RWPE1 (cell line): ENCODE results near the gene ST7.

ENCODE experiments used
- CTCF ChIA-PET: fragments of 350-600 bp; sonication (Branson Sonifier 250); formaldehyde crosslinking; extraction: SDS; loops from one replicate; lab custom pipeline; 2021; lab: Yijun Ruan, JAX
- POLR2A ChIA-PET: fragments of 400-600 bp; formaldehyde crosslinking; extraction: SDS; loops from one replicate; lab custom pipeline; 2020; ENCODE audit warnings: antibody characterized with exemption; ENCODE audit not compliant: low non-redundant PET; lab: Yijun Ruan, JAX
- DNase-seq: peaks from one replicate; pipeline ENCODE4 v3.0.0; 2012; ENCODE audit warnings: low spot score
- H3K27ac ChIP-seq: fragments of 450-650 bp; 2 replicates; pipeline ENCODE4 v1.5.1; 2017
- TF ChIP-seq, protein P1 (sequence below): fragments of 450-650 bp; conservative IDR thresholded peaks from 2 replicates; pipeline ENCODE4 v1.5.1; 2017; ENCODE audit warnings: low read depth, mild to moderate bottlenecking

The ST7 gene

GRCh38 chr7:117249696-117250095 is 296.4 kb downstream of the ST7 start:
- no peak for DNase-seq
- CTCF ChIA-PET: no interaction called here

DNA sequence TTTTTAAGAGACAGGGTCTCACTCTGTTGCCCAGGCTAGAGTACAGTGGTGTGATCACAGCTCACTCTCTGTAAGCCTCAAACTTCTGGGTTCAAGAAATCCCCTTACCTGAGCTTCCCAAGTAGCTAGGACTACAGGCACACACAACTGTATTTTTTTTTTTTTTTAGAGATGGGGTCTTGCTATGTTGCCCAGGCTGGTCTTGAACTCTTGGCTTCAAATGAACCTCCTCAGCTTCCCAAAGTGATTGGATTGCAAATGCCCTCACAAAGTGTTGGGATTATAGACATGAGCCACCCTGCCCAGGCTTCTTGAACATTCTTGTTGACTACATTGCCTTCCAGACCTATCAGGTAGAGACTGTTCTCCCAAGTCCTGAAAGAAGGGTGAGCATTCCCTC is 296.9 kb downstream of the ST7 start:
- ChIA-PET POLR2A (no interaction called here), CTCF (no interaction called here)
- H3K27ac ChIP-seq: no peak overlapping the region
- TF ChIP-seq, protein P1, sequence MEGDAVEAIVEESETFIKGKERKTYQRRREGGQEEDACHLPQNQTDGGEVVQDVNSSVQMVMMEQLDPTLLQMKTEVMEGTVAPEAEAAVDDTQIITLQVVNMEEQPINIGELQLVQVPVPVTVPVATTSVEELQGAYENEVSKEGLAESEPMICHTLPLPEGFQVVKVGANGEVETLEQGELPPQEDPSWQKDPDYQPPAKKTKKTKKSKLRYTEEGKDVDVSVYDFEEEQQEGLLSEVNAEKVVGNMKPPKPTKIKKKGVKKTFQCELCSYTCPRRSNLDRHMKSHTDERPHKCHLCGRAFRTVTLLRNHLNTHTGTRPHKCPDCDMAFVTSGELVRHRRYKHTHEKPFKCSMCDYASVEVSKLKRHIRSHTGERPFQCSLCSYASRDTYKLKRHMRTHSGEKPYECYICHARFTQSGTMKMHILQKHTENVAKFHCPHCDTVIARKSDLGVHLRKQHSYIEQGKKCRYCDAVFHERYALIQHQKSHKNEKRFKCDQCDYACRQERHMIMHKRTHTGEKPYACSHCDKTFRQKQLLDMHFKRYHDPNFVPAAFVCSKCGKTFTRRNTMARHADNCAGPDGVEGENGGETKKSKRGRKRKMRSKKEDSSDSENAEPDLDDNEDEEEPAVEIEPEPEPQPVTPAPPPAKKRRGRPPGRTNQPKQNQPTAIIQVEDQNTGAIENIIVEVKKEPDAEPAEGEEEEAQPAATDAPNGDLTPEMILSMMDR: no peak
- no peak for DNase-seq

More at GRCh38 chr7:117249696-117250095, 296.4 kb downstream of the ST7 start:
- POLR2A ChIA-PET: no interaction called here
- TF ChIP-seq, protein P1: no peak
- no peak overlapping the region for H3K27ac ChIP-seq

GRCh38 chr7:117250801-117251200 is 297.5 kb downstream of the ST7 start:
- no peak for DNase-seq
- TF ChIP-seq, protein P1: no peak
- ChIA-PET POLR2A (no interaction called here), CTCF (no interaction called here)
- H3K27ac ChIP-seq: no peak overlapping the region

- H3K27ac ChIP-seq: no peak overlapping the region
- ChIA-PET POLR2A (no interaction called here), CTCF (interaction anchor here (0.6 kb wide), 1 partner anchor 1140 kb away, joined by 3 read pairs; no protein-coding TSS in a partner anchor)
- DNase-seq: no peak
- TF ChIP-seq, protein P1: no peak
Observed at GRCh38 chr7:117251687-117252086, 298.4 kb downstream of the ST7 start.

- ChIA-PET CTCF (no interaction called here), POLR2A (no interaction called here)
- DNase-seq: no peak
- TF ChIP-seq, protein P1: no peak
- H3K27ac ChIP-seq: no peak overlapping the region
Observed at GRCh38 chr7:117259615-117260014, 306.3 kb downstream of the ST7 start.

GRCh38 chr7:117262546-117262945 is 309.2 kb downstream of the ST7 start:
- ChIA-PET POLR2A (no interaction called here), CTCF (interaction anchor here (0.6 kb wide), 1 partner anchor 440 kb away, joined by 5 read pairs; no protein-coding TSS in a partner anchor)
- no peak for DNase-seq
- no peak overlapping the region for H3K27ac ChIP-seq
- TF ChIP-seq, protein P1: no peak

GRCh38 chr7:117264716-117265115 is 311.4 kb downstream of the ST7 start:
- ChIA-PET CTCF (no interaction called here), POLR2A (no interaction called here)
- TF ChIP-seq, protein P1: no peak
- no peak for DNase-seq
- no peak overlapping the region for H3K27ac ChIP-seq
